GM18909 (cell line): ENCODE data around the gene TAPT1.

Experiments used
- ATAC-seq: cut with Tn5 transposase; IDR thresholded peaks from one replicate; pipeline ENCODE4 v1.9.1; 2021; ENCODE audit warnings: mild to moderate bottlenecking; ENCODE audit not compliant: unreplicated experiment, poor library complexity

TAPT1 gene

GRCh38 chr4:16250661-16251365 is 24.5 kb upstream of the TAPT1 start:
- no peak for ATAC-seq

- no peak for ATAC-seq
Measured at GRCh38 chr4:16248605-16249004, 22.3 kb upstream of the TAPT1 start.

- no peak for ATAC-seq
Measured at GRCh38 chr4:16245241-16245640, 19.0 kb upstream of the TAPT1 start.

- no peak for ATAC-seq
Measured at GRCh38 chr4:16243285-16243684, 17.0 kb upstream of the TAPT1 start.

- no peak for ATAC-seq
Measured at GRCh38 chr4:16240300-16240699, 14.0 kb upstream of the TAPT1 start.

GRCh38 chr4:16239086-16239485 is 12.8 kb upstream of the TAPT1 start:
- ATAC-seq: no peak

- ATAC-seq: no peak
Measured at GRCh38 chr4:16238327-16238726, 12.1 kb upstream of the TAPT1 start.

GRCh38 chr4:16237715-16238114 is 11.4 kb upstream of the TAPT1 start:
- no peak for ATAC-seq

- no peak for ATAC-seq
Measured at GRCh38 chr4:16236402-16237023, 10.2 kb upstream of the TAPT1 start.

GRCh38 chr4:16235209-16235608 is 8.9 kb upstream of the TAPT1 start:
- ATAC-seq: no peak

- ATAC-seq: no peak
Measured at GRCh38 chr4:16233569-16234177, 7.4 kb upstream of the TAPT1 start.

- ATAC-seq: no peak
Measured at GRCh38 chr4:16231570-16232245, 5.4 kb upstream of the TAPT1 start.

GRCh38 chr4:16230308-16230707 is 4.0 kb upstream of the TAPT1 start:
- no peak for ATAC-seq

- ATAC-seq: no peak
Measured at GRCh38 chr4:16229604-16230003, 3.3 kb upstream of the TAPT1 start.

- ATAC-seq: peak; percentile 2
Measured at GRCh38 chr4:16227462-16227868, 1.2 kb upstream of the TAPT1 start.

- peak; percentile 36 for ATAC-seq
Measured at GRCh38 chr4:16226816-16227461, 668 bp upstream of the TAPT1 start.

- peak; percentile 0 for ATAC-seq
Measured at GRCh38 chr4:16225167-16225862, 956 bp downstream of the TAPT1 start.

GRCh38 chr4:16224264-16225166 is 1.8 kb downstream of the TAPT1 start:
- no peak for ATAC-seq

GRCh38 chr4:16222957-16223527 is 3.2 kb downstream of the TAPT1 start:
- no peak for ATAC-seq
